GM21825 (cell line): ENCODE results near the gene SMCO4.
"Not testable (repeated sequence)": the region's sequence is repeated elsewhere in the genome, so short reads cannot be mapped to it uniquely, and the experiment has no call there.

Experiments used
- ATAC-seq: cut with Tn5 transposase; IDR thresholded peaks from one replicate; pipeline ENCODE4 v1.9.1; 2021; ENCODE audit warnings: mild to moderate bottlenecking, moderate library complexity; ENCODE audit not compliant: unreplicated experiment

SMCO4 gene

GRCh38 chr11:93481279-93481678 is 61.9 kb downstream of the SMCO4 start:
- no peak for ATAC-seq

GRCh38 chr11:93480756-93481155 is 62.4 kb downstream of the SMCO4 start:
- no peak for ATAC-seq

- ATAC-seq = no peak
Observed at GRCh38 chr11:93480256-93480655, 62.9 kb downstream of the SMCO4 start.

- no peak for ATAC-seq
Observed at GRCh38 chr11:93478841-93479240, 64.3 kb downstream of the SMCO4 start.

- ATAC-seq = no peak
Observed at GRCh38 chr11:93477684-93478234, 65.4 kb downstream of the SMCO4 start.

GRCh38 chr11:93476796-93477195 is 66.4 kb downstream of the SMCO4 start:
- no peak for ATAC-seq

GRCh38 chr11:93474123-93474522 is 69.1 kb downstream of the SMCO4 start:
- ATAC-seq = no peak

- no peak for ATAC-seq
Observed at GRCh38 chr11:93468290-93468689, 74.9 kb downstream of the SMCO4 start.

- no peak for ATAC-seq
Observed at GRCh38 chr11:93467054-93467453, 76.1 kb downstream of the SMCO4 start.

- ATAC-seq = no peak
Observed at GRCh38 chr11:93464927-93465540, 78.2 kb downstream of the SMCO4 start.

GRCh38 chr11:93463666-93464065 is 79.5 kb downstream of the SMCO4 start:
- ATAC-seq = not testable (repeated sequence)

GRCh38 chr11:93458286-93458685 is 84.9 kb downstream of the SMCO4 start:
- no peak for ATAC-seq

- ATAC-seq = no peak
Observed at GRCh38 chr11:93444617-93445073, 98.5 kb downstream of the SMCO4 start.

GRCh38 chr11:93443232-93443631 is 100.0 kb downstream of the SMCO4 start:
- not testable (repeated sequence) for ATAC-seq

GRCh38 chr11:93432247-93432646 is 110.9 kb downstream of the SMCO4 start:
- ATAC-seq = no peak
